GM12878 (cell line): ENCODE measurements around the gene CAMTA1. TPM values are rescaled to one million over a fixed set of nuclear protein-coding genes. Genes with fewer than 3 reads are reported as not detected.

ENCODE experiments used
- ATAC-seq: fragments of 200-7000 bp; cut with Tn5 transposase; 3 replicates; pipeline ENCODE4 v1.9.1; 2020; ENCODE audit warnings: mild to moderate bottlenecking, moderate library complexity
- BruUV-seq: library from RNA; stranded (reverse); fragments of 400-500 nt; replicated peaks from 2 replicates; lab custom pipeline; 2021; lab: Mats Ljungman, UMichigan
- CTCF ChIA-PET: fragments of 300-600 bp; sonication (Branson Sonifier 250); formaldehyde crosslinking; extraction: SDS; loops from one replicate; lab custom pipeline; 2021; ENCODE audit warnings: inconsistent platforms; lab: Yijun Ruan, JAX
- POLR2A ChIA-PET: fragments of 350-600 bp; formaldehyde crosslinking; extraction: SDS; loops from one replicate; lab custom pipeline; 2021; ENCODE audit warnings: inconsistent platforms; lab: Charles Lee
- RAD21 ChIA-PET: fragments of 300-600 bp; sonication (Branson Sonifier 250); formaldehyde crosslinking; loops from one replicate; lab custom pipeline; 2023; ENCODE audit warnings: antibody characterized with exemption; ENCODE audit not compliant: unreplicated experiment; lab: Charles Lee
- SMC1A ChIA-PET: fragments of 300-600 bp; sonication (Branson Sonifier 250); formaldehyde crosslinking; loops from one replicate; lab custom pipeline; 2023; ENCODE audit not compliant: unreplicated experiment, uncharacterized antibody; lab: Charles Lee
- DNase-seq: peaks from one replicate; pipeline ENCODE4 v3.0.0-alpha.2; 2011; ENCODE audit warnings: low read depth, low spot score
- FAIRE-seq: peaks from 3 replicates; lab custom pipeline; 2011; peaks lifted over from hg19 to GRCh38; lab: Jason Lieb, UNC
- H2AFZ ChIP-seq: 2 replicates; pipeline ENCODE4 v1.6.0; 2011; ENCODE audit warnings: low read depth, low read length, control low read depth; ENCODE audit not compliant: control insufficient read depth
- H3K27ac ChIP-seq: 2 replicates; pipeline ENCODE4 v1.5.1; 2011; ENCODE audit warnings: control low read depth; ENCODE audit not compliant: control insufficient read depth, insufficient read depth
- H3K27me3 ChIP-seq, 2 experiments: replicated peaks in 1 of 2; 2 replicates each; pipeline versions ENCODE4 v1.6.0 to v1.6.1; 2011; ENCODE audit warnings: low read length in 1 of 2; ENCODE audit not compliant: control insufficient read depth in 2 of 2, insufficient read depth in 2 of 2
- H3K36me3 ChIP-seq, 2 experiments: 2 replicates each; pipeline ENCODE4 v1.5.1; 2011; ENCODE audit warnings: low read length in 1 of 2; ENCODE audit not compliant: control insufficient read depth in 2 of 2, insufficient read depth in 2 of 2
- H3K4me1 ChIP-seq: 2 replicates; pipeline ENCODE4 v1.6.1; 2011; ENCODE audit warnings: mild to moderate bottlenecking, low read length, moderate library complexity, mixed read lengths; ENCODE audit not compliant: control insufficient read depth, insufficient read depth
- H3K4me2 ChIP-seq: 2 replicates; pipeline ENCODE4 v1.6.0; 2011; ENCODE audit warnings: control low read depth; ENCODE audit not compliant: control insufficient read depth, insufficient read depth
- H3K4me3 ChIP-seq: fragments of 200-600 bp; sonication (generic); 2 replicates; pipeline ENCODE4 v1.5.1; 2016
- H3K79me2 ChIP-seq: 2 replicates; pipeline ENCODE4 v1.6.0; 2011; ENCODE audit warnings: low read length; ENCODE audit not compliant: control insufficient read depth, insufficient read depth
- H3K9ac ChIP-seq: 2 replicates; pipeline ENCODE4 v1.8.0; 2011; ENCODE audit warnings: low read length, control low read depth, mixed read lengths; ENCODE audit not compliant: control insufficient read depth, insufficient read depth
- H3K9me3 ChIP-seq: replicated peaks from 3 replicates; pipeline ENCODE4 v1.5.1; 2011; ENCODE audit warnings: mild to moderate bottlenecking, low read length; ENCODE audit not compliant: control insufficient read depth, insufficient read depth
- H4K20me1 ChIP-seq: 2 replicates; pipeline ENCODE4 v1.6.0; 2011; ENCODE audit not compliant: control insufficient read depth, insufficient read depth
- CEBPZ ChIP-seq: fragments of 150-350 bp; IDR thresholded peaks from 2 replicates; pipeline ENCODE4 v1.6.1; 2016; ENCODE audit warnings: low read depth, low read length
- EED ChIP-seq: sonication (generic); IDR thresholded peaks from 2 replicates; pipeline ENCODE4 v1.6.1; 2016; ENCODE audit warnings: antibody characterized with exemption, low read depth
- IRF4 ChIP-seq: IDR thresholded peaks from 2 replicates; pipeline ENCODE4 v1.6.1; 2011; ENCODE audit warnings: low read depth, low read length
- MEF2A ChIP-seq: IDR thresholded peaks from 2 replicates; pipeline ENCODE4 v1.6.1; 2011; ENCODE audit warnings: low read depth, mild to moderate bottlenecking, low read length, moderate library complexity; ENCODE audit not compliant: insufficient read depth
- MYC ChIP-seq: IDR thresholded peaks from 2 replicates; pipeline ENCODE4 v1.6.1; 2011; ENCODE audit warnings: mild to moderate bottlenecking, low read length, moderate library complexity, inconsistent platforms; ENCODE audit not compliant: insufficient read depth, insufficient replicate concordance, insufficient read length, severe bottlenecking
- PKNOX1 ChIP-seq: fragments of 450-650 bp; IDR thresholded peaks from 2 replicates; pipeline ENCODE4 v1.6.1; 2016; ENCODE audit warnings: mild to moderate bottlenecking
- SMAD5 ChIP-seq: IDR thresholded peaks from 2 replicates; pipeline ENCODE4 v1.6.1; 2016; ENCODE audit warnings: antibody characterized with exemption, low read depth
- TBL1XR1 ChIP-seq: IDR thresholded peaks from 2 replicates; pipeline ENCODE4 v1.6.1; 2012; ENCODE audit warnings: low read depth, low read length, improper control_type of control experiment
- YBX1 ChIP-seq: fragments of 450-650 bp; IDR thresholded peaks from 2 replicates; pipeline ENCODE4 v1.6.1; 2016; ENCODE audit warnings: antibody characterized with exemption
- ZBTB4 ChIP-seq: fragments of 450-650 bp; formaldehyde crosslinking; IDR thresholded peaks from 2 replicates; pipeline ENCODE4 v1.4.0; 2022; ENCODE audit warnings: mild to moderate bottlenecking, moderate library complexity
- WGBS: methylation state at CpG from one replicate; pipeline ENCODE4 v1.1.6; 2016; ENCODE audit warnings: low lambda C conversion rate; ENCODE audit not compliant: insufficient replicate concordance, insufficient coverage; ENCODE audit errors: missing lambda C conversion rate; 5-methylcytosine and 5-hydroxymethylcytosine counted together
- in situ Hi-C: fragments of 300-500 bp; cut with MboI; formaldehyde crosslinking; loops from 9 replicates; pipeline ENCODE4 v1.14.3; 2018; ENCODE audit warnings: mixed read lengths
- intact Hi-C: fragments of 100-400 bp; cut with micrococcal nuclease; formaldehyde crosslinking; loops from one replicate; pipeline ENCODE4 v1.14.2; 2022; ENCODE audit not compliant: unreplicated experiment
- polyA plus RNA-seq, 11 experiments: library from polyadenylated mRNA; depleted of rRNA in 4 of 11; unstranded in 6 of 11; stranded (reverse) in 5 of 11; fragments of >200 nt; fragmentation: Nextera tagmentation in 4 of 11; fragmentation: Illumina TruSeq in 1 of 11; extraction: Ambion mirVana in 4 of 11; extraction: Trizol in 1 of 11; gene quantifications; 1 replicate in 1 of 11; 2 replicates in 10 of 11; pipeline versions ENCODE4 v1.2.1 to v1.2.3, GENCODE V29; 2011 to 2016; ENCODE audit warnings: inconsistent platforms in 2 of 11, missing spikeins in 2 of 11, low read depth in 1 of 11
- total RNA-seq, 4 experiments: library from RNA; depleted of rRNA in 3 of 4; stranded (reverse); fragments of >200 nt in 3 of 4; fragmentation: Illumina TruSeq in 1 of 4; extraction: Trizol in 1 of 4; gene quantifications; 2 replicates each; pipeline versions ENCODE4 v1.2.1 to v1.2.3, GENCODE V29; 2013 to 2021

The CAMTA1 gene
- total and polyA plus RNA-seq, 10 of the 15 experiments (the other 5 are each of a cell fraction or from before 2014, with no cell fraction given): 37.7 to 148 (median 76.4) TPM

- TF ChIP-seq ZBTB4 (CRISPR knock-in tag) (no peak), MEF2A (no peak)
Measured at GRCh38 chr1:7343882-7344281, 558.6 kb downstream of the CAMTA1 start (continued).

- intact Hi-C loops: no loop called here
- Histone ChIP-seq H3K4me2 (no peak overlapping the region), H2AFZ (no peak overlapping the region), H3K36me3 (no peaks in the 10 kb centered on the region), H3K9ac (no peak overlapping the region), H3K27me3 (no peaks in the 10 kb centered on the region; a peak in 2 of 4 replicates), H3K79me2 (no peaks in the 10 kb centered on the region), H3K9me3 (no peaks in the 10 kb centered on the region), H4K20me1 (no peaks in the 10 kb centered on the region), H3K4me3 (no peak overlapping the region), H3K4me1 (no peaks in the 10 kb centered on the region), H3K27ac (no peak overlapping the region)
- ChIA-PET RAD21 (no interaction called here), SMC1A (no interaction called here), CTCF (no interaction called here), POLR2A (no interaction called here)
- TF ChIP-seq YBX1 (no peak), CEBPZ (no peak), TBL1XR1 (no peak), SMAD5 (no peak), IRF4 (no peak), EED (no peak), PKNOX1 (no peak), MYC (no peak)
- ATAC-seq: no peak
- WGBS: 50% methylated on average over 2 of the region's 2 CpGs
- no TSS peak for BruUV-seq
- in situ Hi-C loops: no loop called here
- no peak for DNase-seq
- no peak for FAIRE-seq
Measured at GRCh38 chr1:7344299-7344698, 559.0 kb downstream of the CAMTA1 start.
